Endothelial cell of umbilical vein (primary cell): Measurements from ENCODE around the gene FGF22. TPM values are rescaled to one million over a fixed set of nuclear protein-coding genes. Genes with fewer than 3 reads are reported as not detected.
A peak's percentile ranks its signal among the peaks of the same experiment; 100 is the strongest.

Source experiments
- BruUV-seq: library from RNA; stranded (reverse); fragments of 400-500 nt; replicated peaks from 2 replicates; lab custom pipeline; 2021; lab: Mats Ljungman, UMichigan
- CTCF ChIA-PET: fragments of 300-600, 350-600 bp; sonication (Branson Sonifier 250); formaldehyde crosslinking; loops from one replicate; lab custom pipeline; 2021; ENCODE audit warnings: antibody characterized with exemption, inconsistent platforms; lab: Charles Lee
- POLR2A ChIA-PET: fragments of 300-600, 350-600 bp; sonication (Branson Sonifier 250); formaldehyde crosslinking; loops from one replicate; lab custom pipeline; 2021; ENCODE audit warnings: antibody characterized with exemption, inconsistent platforms; lab: Charles Lee
- DNase-seq: peaks from one replicate; pipeline ENCODE4 v3.0.0-alpha.2; 2011; ENCODE audit warnings: low read depth, low spot score
- FAIRE-seq: peaks from 2 replicates; lab custom pipeline; 2011; peaks lifted over from hg19 to GRCh38; lab: Jason Lieb, UNC
- H2AFZ ChIP-seq: 2 replicates; pipeline ENCODE4 v1.6.0; 2012; ENCODE audit warnings: low read depth, low read length, control low read depth, inconsistent platforms
- H3K27ac ChIP-seq: 2 replicates; pipeline ENCODE4 v1.5.1; 2011; ENCODE audit warnings: low read depth, mild to moderate bottlenecking, control low read depth, low read length, moderate library complexity; ENCODE audit not compliant: insufficient read depth
- H3K27me3 ChIP-seq, 2 experiments: 2 replicates each; pipeline versions ENCODE4 v1.6.0 to v1.6.1; 2011; ENCODE audit warnings: low read length in 2 of 2, mixed read lengths in 1 of 2; ENCODE audit not compliant: control insufficient read depth in 2 of 2, insufficient read depth in 2 of 2
- H3K36me3 ChIP-seq, 2 experiments: 2 replicates in 1 of 2; 3 replicates in 1 of 2; pipeline ENCODE4 v1.5.1; 2011; ENCODE audit warnings: low read length in 2 of 2, mild to moderate bottlenecking in 1 of 2, moderate library complexity in 1 of 2; ENCODE audit not compliant: control insufficient read depth in 2 of 2, insufficient read depth in 2 of 2; ENCODE audit errors: extremely low read depth in 1 of 2
- H3K4me1 ChIP-seq: 3 replicates; pipeline ENCODE4 v1.5.1; 2011; ENCODE audit warnings: mild to moderate bottlenecking, low read length; ENCODE audit not compliant: control insufficient read depth, insufficient read depth; ENCODE audit errors: extremely low read depth
- H3K4me2 ChIP-seq: 2 replicates; pipeline ENCODE4 v1.6.1; 2011; ENCODE audit warnings: low read length, control low read depth, mixed read lengths; ENCODE audit not compliant: insufficient read depth
- H3K4me3 ChIP-seq, 3 experiments: fragments of 200-600 bp in 1 of 3; sonication (generic), shearing (Covaris generic) in 1 of 3; replicated peaks in 1 of 3; 2 replicates each; pipeline ENCODE4 v1.5.1; 2011 to 2016; ENCODE audit warnings: control low read depth in 3 of 3, low read length in 3 of 3, mild to moderate bottlenecking in 2 of 3, inconsistent platforms in 1 of 3, low read depth in 1 of 3, moderate library complexity in 1 of 3; ENCODE audit not compliant: insufficient read depth in 1 of 3
- H3K79me2 ChIP-seq: 2 replicates; pipeline ENCODE4 v1.6.0; 2012; ENCODE audit warnings: low read length, inconsistent platforms; ENCODE audit not compliant: control insufficient read depth, insufficient read depth
- H3K9ac ChIP-seq: replicated peaks from 2 replicates; pipeline ENCODE3; 2011; ENCODE audit warnings: low read length, control low read depth; ENCODE audit not compliant: insufficient read depth; ENCODE audit errors: extremely low read depth
- H3K9me1 ChIP-seq: replicated peaks from 3 replicates; pipeline ENCODE4 v1.6.0; 2011; ENCODE audit warnings: mild to moderate bottlenecking, low read length; ENCODE audit not compliant: control insufficient read depth, insufficient read depth; ENCODE audit errors: extremely low read depth
- H3K9me3 ChIP-seq: replicated peaks from 2 replicates; pipeline ENCODE4 v1.5.1; 2012; ENCODE audit warnings: low read length, inconsistent platforms; ENCODE audit not compliant: control insufficient read depth, insufficient read depth
- H4K20me1 ChIP-seq: replicated peaks from 2 replicates; pipeline ENCODE3; 2011; ENCODE audit warnings: mild to moderate bottlenecking, low read length; ENCODE audit not compliant: control insufficient read depth, insufficient read depth; ENCODE audit errors: extremely low read depth
- EZH2 ChIP-seq: IDR thresholded peaks from 2 replicates; pipeline ENCODE4 v1.6.1; 2012; ENCODE audit warnings: borderline replicate concordance, low read depth, mild to moderate bottlenecking, moderate library complexity, low read length, inconsistent platforms; ENCODE audit not compliant: severe bottlenecking
- GATA2 ChIP-seq: IDR thresholded peaks from 2 replicates; pipeline ENCODE4 v1.7.0; 2011; ENCODE audit warnings: low read depth, mild to moderate bottlenecking, moderate library complexity, mixed read lengths, low read length; ENCODE audit not compliant: insufficient read length, insufficient read depth
- POLR2AphosphoS5 ChIP-seq: IDR thresholded peaks from 2 replicates; pipeline ENCODE4 v1.6.1; 2012; ENCODE audit warnings: low read depth, mild to moderate bottlenecking, control low read depth, low read length, moderate library complexity; ENCODE audit not compliant: insufficient read depth
- dilution Hi-C: fragments of 300-500 bp; cut with MboI; formaldehyde crosslinking; loops from one replicate; pipeline ENCODE4 v1.15.0; 2019; ENCODE audit warnings: low sequenced_read_pairs; ENCODE audit not compliant: extremely low pct_ligation_motif_present
- intact Hi-C: fragments of 100-400 bp; cut with micrococcal nuclease; formaldehyde crosslinking; loops from one replicate; pipeline ENCODE4 v1.10.0; 2022
- polyA plus RNA-seq, 4 experiments: library from polyadenylated mRNA; depleted of rRNA in 3 of 4; stranded (reverse) in 3 of 4; unstranded in 1 of 4; fragments of >200 nt; gene quantifications; 2 replicates each; pipeline versions ENCODE4 v1.2.1 to v1.2.3, GENCODE V29; 2011 to 2012; ENCODE audit warnings: missing spikeins in 1 of 4
- total RNA-seq: library from RNA; stranded (reverse); gene quantifications from 2 replicates; pipeline ENCODE4 v1.2.3, GENCODE V29; 2021
- TF ChIP-seq, protein P1 (sequence below): IDR thresholded peaks from 2 replicates; pipeline ENCODE4 v1.6.1; 2011; ENCODE audit not compliant: insufficient read depth, insufficient read length
- TF ChIP-seq, protein P2 (sequence below), 2 donors: IDR thresholded peaks; 1 replicate in 1 of 2; 2 replicates in 1 of 2; pipeline ENCODE4 v1.5.1; 2011; ENCODE audit warnings: low read length in 2 of 2, mild to moderate bottlenecking in 2 of 2, moderate library complexity in 2 of 2, control low read depth in 1 of 2, inconsistent platforms in 1 of 2, low read depth in 1 of 2; ENCODE audit not compliant: insufficient read depth in 1 of 2; ENCODE audit errors: extremely low read depth in 1 of 2

The FGF22 gene
- total and polyA plus RNA-seq, 2 donors (not counting 3 experiments of a cell fraction or from before 2014, with no cell fraction given), result 0.07 TPM; not detected in 1

DNA sequence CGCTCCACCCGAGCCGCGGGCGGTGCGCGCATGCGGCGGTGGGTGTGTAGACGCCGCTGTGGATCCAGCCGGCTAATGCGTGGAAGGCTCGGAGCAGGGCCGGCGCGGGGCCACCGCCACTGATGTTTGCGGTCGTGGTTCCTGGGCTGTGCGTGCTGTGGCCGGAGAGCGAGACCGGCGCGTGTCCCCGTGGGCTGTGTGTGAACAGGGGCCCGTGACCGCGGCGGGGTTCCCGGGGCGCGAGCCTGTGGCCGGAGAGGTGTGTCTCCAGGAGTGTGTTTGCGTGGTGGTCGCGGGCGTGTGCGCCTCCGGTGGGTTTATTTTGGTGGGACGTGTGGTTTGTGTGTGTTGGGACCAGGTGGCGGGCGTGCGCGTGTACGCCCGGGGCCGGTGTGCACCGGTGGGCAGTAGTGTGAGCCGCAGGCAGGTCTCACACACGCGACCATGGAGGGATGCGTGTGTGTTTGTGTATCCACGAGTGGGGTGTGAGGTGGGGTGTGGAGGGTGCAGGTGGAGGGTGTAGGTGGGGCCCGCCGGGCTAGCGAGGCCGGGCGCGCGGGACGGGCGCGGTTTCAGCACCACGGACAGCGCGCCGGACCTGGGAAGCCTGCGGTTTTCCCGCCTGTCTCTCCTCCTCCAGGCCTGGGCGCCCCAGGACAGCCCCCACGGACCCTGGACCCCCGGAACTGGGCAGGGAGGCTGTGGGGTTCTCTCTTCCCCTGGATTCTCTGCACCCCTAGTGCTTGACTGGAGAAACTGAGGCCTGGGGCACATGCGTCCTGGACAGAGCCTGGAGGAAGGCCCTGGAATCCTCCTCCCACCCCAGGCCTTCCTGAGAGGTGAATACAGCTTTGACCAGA, 48.4 kb upstream of the FGF22 start:
- Histone ChIP-seq H3K27me3 (peaks cover 10 to 13% of the 10 kb centered on the region in 2 experiments), H3K4me3 (no peak overlapping the region), H3K9ac (no peak overlapping the region), H4K20me1 (no peaks in the 10 kb centered on the region), H3K9me3 (no peaks in the 10 kb centered on the region), H3K36me3 (no peaks in the 10 kb centered on the region), H2AFZ (no peak overlapping the region), H3K79me2 (no peaks in the 10 kb centered on the region), H3K4me2 (no peak overlapping the region), H3K27ac (no peak overlapping the region), H3K4me1 (no peaks in the 10 kb centered on the region), H3K9me1 (no peaks in the 10 kb centered on the region)
- POLR2A ChIA-PET, result no interaction called here
- CTCF ChIA-PET, result no interaction called here
- intact Hi-C loops (no loop called here), dilution Hi-C loops (no loop called here)
- no peak for TF ChIP-seq GATA2
- peak; percentile 42 for TF ChIP-seq EZH2
- TF ChIP-seq, protein P1, sequence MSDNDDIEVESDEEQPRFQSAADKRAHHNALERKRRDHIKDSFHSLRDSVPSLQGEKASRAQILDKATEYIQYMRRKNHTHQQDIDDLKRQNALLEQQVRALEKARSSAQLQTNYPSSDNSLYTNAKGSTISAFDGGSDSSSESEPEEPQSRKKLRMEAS, result no peak
- TF ChIP-seq, protein P2, sequence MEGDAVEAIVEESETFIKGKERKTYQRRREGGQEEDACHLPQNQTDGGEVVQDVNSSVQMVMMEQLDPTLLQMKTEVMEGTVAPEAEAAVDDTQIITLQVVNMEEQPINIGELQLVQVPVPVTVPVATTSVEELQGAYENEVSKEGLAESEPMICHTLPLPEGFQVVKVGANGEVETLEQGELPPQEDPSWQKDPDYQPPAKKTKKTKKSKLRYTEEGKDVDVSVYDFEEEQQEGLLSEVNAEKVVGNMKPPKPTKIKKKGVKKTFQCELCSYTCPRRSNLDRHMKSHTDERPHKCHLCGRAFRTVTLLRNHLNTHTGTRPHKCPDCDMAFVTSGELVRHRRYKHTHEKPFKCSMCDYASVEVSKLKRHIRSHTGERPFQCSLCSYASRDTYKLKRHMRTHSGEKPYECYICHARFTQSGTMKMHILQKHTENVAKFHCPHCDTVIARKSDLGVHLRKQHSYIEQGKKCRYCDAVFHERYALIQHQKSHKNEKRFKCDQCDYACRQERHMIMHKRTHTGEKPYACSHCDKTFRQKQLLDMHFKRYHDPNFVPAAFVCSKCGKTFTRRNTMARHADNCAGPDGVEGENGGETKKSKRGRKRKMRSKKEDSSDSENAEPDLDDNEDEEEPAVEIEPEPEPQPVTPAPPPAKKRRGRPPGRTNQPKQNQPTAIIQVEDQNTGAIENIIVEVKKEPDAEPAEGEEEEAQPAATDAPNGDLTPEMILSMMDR (IDR thresholded peaks at IDR 0.05; ENCODE audit: extremely low read depth in 1 of 2, insufficient read depth in 1 of 2, low read depth in 1 of 2, low read length in 2 of 2), result no peak
- no peak for TF ChIP-seq POLR2AphosphoS5
- BruUV-seq, result no TSS peak
- FAIRE-seq, result no peak
- no peak for DNase-seq
